ENCODE results near the gene ANKRD31. TPM values are rescaled to one million over a fixed set of nuclear protein-coding genes. Genes with fewer than 3 reads are reported as not detected.
"Not testable (repeated sequence)": the region's sequence is repeated elsewhere in the genome, so short reads cannot be mapped to it uniquely, and the experiment has no call there.

Gene ANKRD31
- total RNA-seq, 4 donors from 2014 or later = 0.12 to 0.79 (median 0.37) TPM

GRCh38 chr5:75226916-75227315, 9.8 kb downstream of the ANKRD31 start:
- ATAC-seq (ENCODE audit: low FRiP score) (no peak), DNase-seq (ENCODE audit: low spot score) (no peak)
- TF ChIP-seq, protein P1, sequence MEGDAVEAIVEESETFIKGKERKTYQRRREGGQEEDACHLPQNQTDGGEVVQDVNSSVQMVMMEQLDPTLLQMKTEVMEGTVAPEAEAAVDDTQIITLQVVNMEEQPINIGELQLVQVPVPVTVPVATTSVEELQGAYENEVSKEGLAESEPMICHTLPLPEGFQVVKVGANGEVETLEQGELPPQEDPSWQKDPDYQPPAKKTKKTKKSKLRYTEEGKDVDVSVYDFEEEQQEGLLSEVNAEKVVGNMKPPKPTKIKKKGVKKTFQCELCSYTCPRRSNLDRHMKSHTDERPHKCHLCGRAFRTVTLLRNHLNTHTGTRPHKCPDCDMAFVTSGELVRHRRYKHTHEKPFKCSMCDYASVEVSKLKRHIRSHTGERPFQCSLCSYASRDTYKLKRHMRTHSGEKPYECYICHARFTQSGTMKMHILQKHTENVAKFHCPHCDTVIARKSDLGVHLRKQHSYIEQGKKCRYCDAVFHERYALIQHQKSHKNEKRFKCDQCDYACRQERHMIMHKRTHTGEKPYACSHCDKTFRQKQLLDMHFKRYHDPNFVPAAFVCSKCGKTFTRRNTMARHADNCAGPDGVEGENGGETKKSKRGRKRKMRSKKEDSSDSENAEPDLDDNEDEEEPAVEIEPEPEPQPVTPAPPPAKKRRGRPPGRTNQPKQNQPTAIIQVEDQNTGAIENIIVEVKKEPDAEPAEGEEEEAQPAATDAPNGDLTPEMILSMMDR (IDR thresholded peaks at IDR 0.05) = no peak

DNA sequence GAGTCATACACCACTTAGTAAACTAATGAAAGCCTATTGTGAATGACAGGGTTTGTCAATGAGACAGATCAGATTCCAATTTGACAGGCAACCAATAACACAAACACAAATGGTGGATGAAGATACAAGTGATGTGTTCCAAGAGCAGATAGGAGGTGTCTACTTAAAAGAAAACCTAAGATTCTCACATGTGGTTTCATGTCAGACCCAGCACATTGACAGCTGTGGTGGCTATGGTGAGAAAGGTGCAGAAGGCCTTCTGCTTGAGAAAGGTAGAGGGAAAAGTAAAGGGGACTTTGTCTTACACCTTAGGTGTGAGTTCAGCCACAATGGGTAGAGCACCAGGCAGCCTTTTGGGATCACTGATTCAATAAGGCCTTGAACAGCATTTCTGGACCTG, 11.2 kb downstream of the ANKRD31 start:
- TF ChIP-seq, protein P1 (IDR thresholded peaks at IDR 0.05) = no peak
- DNase-seq (ENCODE audit: low spot score) = no peak

GRCh38 chr5:75220787-75221186, 15.9 kb downstream of the ANKRD31 start:
- DNase-seq (ENCODE audit: low spot score); ATAC-seq (ENCODE audit: low FRiP score): not testable (repeated sequence)

More for the DNA sequence above, 11.2 kb downstream of the ANKRD31 start:
- ATAC-seq (ENCODE audit: low FRiP score) = no peak

DNA sequence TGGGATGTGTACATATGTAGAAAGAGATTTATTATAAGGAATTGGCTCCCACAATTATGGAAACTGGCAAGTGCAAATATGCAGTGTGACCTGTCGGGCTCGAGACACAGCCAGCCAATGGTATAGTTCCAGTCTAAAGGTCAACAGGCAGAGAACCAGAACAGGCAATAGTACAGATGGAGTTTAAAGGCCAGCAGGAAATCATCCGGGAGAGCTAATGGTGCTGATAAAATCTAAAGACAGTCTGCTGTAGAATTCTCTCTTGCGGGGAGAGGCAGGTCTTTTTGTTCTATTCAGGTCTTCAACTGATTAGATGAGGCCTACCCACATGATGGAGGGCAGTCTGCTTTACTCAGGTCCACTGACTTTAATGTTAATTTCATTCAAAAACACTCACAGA, 21.8 kb downstream of the ANKRD31 start:
- TF ChIP-seq, protein P1 (IDR thresholded peaks at IDR 0.05) = no peak

GRCh38 chr5:75214409-75214808, 22.3 kb downstream of the ANKRD31 start:
- TF ChIP-seq, protein P1 (IDR thresholded peaks at IDR 0.05) = no peak
- DNase-seq (ENCODE audit: low spot score) = no peak
- ATAC-seq (ENCODE audit: low FRiP score) = no peak

More for the DNA sequence above, 21.8 kb downstream of the ANKRD31 start:
- ATAC-seq (ENCODE audit: low FRiP score) = no peak
- no peak for DNase-seq (ENCODE audit: low spot score)

DNA sequence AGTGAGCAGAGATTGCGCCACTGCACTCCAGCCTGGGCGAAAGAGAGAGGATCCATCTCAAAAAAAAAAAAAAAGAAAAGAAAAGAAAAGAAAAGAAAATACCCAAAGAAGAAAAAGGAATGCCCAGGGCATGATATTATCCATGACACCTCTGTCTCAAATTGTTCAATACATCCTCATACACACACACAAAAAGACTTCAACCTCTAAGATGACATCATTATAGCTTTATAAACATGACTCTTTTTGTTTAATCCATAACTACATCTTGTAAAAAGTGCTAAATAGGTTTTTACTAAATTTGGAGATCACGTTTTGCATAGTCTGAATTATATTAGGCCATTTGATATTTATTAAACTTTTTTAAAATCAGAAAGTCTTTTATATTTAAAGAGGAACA, 33.1 kb downstream of the ANKRD31 start:
- ATAC-seq (ENCODE audit: low FRiP score) (no peak), DNase-seq (ENCODE audit: low spot score) (no peak)
- TF ChIP-seq, protein P1 (IDR thresholded peaks at IDR 0.05) = no peak

DNA sequence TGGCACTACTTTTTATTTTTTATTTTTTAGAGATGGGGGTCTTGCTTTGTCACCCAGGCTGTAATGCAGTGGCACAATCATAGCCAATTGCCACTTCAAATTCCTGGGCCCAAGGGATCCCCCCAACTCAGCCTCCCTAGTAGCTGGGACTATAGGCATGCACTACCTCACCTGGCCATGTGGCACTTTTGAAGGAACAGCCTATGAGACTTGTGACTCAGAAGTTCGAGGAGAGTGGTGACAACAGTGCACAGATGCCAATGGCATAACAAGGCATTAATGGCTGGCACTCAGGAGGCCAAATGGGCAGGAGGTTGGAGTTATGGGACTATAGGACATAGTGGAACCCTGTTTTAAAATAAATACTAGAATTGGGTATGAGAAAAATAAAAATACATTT, 33.7 kb downstream of the ANKRD31 start:
- TF ChIP-seq, protein P1 (IDR thresholded peaks at IDR 0.05) = no peak
- DNase-seq (ENCODE audit: low spot score) (no peak), ATAC-seq (ENCODE audit: low FRiP score) (no peak)

- ATAC-seq (ENCODE audit: low FRiP score) (no peak), DNase-seq (ENCODE audit: low spot score) (no peak)
- TF ChIP-seq, protein P1 (IDR thresholded peaks at IDR 0.05) = no peak
Observed at GRCh38 chr5:75200776-75201175, 35.9 kb downstream of the ANKRD31 start.
